ENCODE results near the gene APBA1. TPM values are rescaled to one million over a fixed set of nuclear protein-coding genes. Genes with fewer than 3 reads are reported as not detected.

APBA1 gene
- total RNA-seq, 6 experiments from 2014 or later, result 17.6 to 25.6 (median 20.7) TPM

DNA sequence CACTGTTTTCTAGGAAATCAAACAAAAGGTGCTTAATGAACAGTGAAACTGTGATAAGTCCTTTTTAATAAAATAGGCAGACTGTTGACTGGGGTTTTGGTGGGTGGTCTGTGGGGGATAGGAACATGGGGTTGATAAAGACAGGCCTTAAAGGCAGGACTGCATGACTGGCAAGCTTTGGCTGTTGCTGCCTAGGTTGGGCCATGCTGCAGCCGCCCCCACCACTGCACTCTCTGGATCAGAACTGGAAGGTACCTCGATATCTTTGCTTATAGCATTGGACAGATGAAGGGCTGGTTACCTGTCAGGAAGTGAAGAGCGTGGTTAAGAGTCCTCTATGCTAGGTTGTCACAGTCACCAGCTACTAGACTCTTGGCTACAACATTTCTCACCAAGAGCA is 24.4 kb downstream of the APBA1 start:
- no peak for DNase-seq
- peaks cover 4% of the 10 kb centered on the region for H3K9me3 Mint-ChIP-seq
- no peaks in the 10 kb centered on the region for H3K27me3 Mint-ChIP-seq (ENCODE audit: insufficient read depth)
- no peak overlapping the region for H3K27ac Mint-ChIP-seq
- no peak overlapping the region for H3K4me3 Mint-ChIP-seq
- peaks cover 25% of the 10 kb centered on the region for H3K36me3 Mint-ChIP-seq (ENCODE audit: low read depth)
- TF ChIP-seq CTCF (IDR thresholded peaks at IDR 0.05), result no peak
- H3K4me1 Mint-ChIP-seq (ENCODE audit: low read depth), result peaks cover 30% of the 10 kb centered on the region

GRCh38 chr9:69646810-69647209 is 25.4 kb downstream of the APBA1 start:
- no peak overlapping the region for H3K4me3 Mint-ChIP-seq
- no peaks in the 10 kb centered on the region for H3K27me3 Mint-ChIP-seq (ENCODE audit: insufficient read depth)
- no peak overlapping the region for H3K27ac Mint-ChIP-seq
- TF ChIP-seq CTCF (IDR thresholded peaks at IDR 0.05), result no peak
- H3K4me1 Mint-ChIP-seq (ENCODE audit: low read depth), result peaks cover 30% of the 10 kb centered on the region
- no peak for DNase-seq
- H3K9me3 Mint-ChIP-seq, result peaks cover 14% of the 10 kb centered on the region
- peaks cover 35% of the 10 kb centered on the region for H3K36me3 Mint-ChIP-seq (ENCODE audit: low read depth)

DNA sequence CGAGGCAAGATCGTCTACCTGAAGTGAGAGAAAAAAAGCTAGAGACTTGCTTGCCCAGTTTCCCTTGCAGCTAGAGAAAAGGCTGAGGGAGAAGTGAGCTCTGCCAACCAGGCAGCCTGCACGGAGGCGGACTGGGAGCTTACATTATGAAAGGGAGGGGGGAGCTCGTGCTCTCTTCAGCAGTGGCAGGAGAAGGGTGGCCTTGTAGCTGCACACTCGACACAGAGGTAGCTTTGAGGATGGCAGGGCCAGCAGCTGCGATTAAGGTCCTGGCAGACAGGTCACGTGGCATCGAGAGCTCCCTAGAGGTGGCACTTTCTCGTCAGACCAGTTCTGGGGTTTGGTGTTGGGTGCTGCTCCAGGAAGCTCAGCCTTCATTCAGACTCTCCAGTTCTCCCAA is 26.7 kb downstream of the APBA1 start:
- Mint-ChIP-seq H3K27ac (no peak overlapping the region), H3K36me3 (ENCODE audit: low read depth) (peaks cover 44% of the 10 kb centered on the region), H3K27me3 (ENCODE audit: insufficient read depth) (no peaks in the 10 kb centered on the region), H3K9me3 (peaks cover 19% of the 10 kb centered on the region), H3K4me3 (no peak overlapping the region), H3K4me1 (ENCODE audit: low read depth) (peaks cover 20% of the 10 kb centered on the region)
- DNase-seq, result no peak
- no peak for TF ChIP-seq CTCF (IDR thresholded peaks at IDR 0.05)

DNA sequence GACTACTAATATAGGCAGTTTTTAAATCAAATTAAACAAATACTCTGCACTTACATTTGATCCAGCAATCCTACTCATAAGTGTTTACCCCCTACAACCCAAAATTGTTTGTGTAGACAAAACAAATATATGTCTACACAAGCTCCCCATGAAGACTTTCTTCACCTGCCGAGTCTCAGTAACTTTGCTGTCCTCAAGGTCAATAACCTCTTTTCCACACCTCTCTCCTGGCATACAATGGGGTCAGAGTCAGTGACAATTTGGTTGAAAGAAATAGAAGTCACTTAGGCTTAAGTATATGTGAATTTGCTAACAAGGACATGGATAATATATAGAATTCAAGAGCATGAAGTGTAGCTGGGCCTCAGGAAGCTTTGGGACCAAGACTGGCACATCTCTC is 29.1 kb downstream of the APBA1 start:
- Mint-ChIP-seq H3K9me3 (peaks cover 19% of the 10 kb centered on the region), H3K36me3 (ENCODE audit: low read depth) (peaks cover 44% of the 10 kb centered on the region), H3K27me3 (ENCODE audit: insufficient read depth) (no peaks in the 10 kb centered on the region), H3K4me1 (ENCODE audit: low read depth) (peaks cover 6% of the 10 kb centered on the region; the same call in 1 of the 2 replicates), H3K4me3 (no peak overlapping the region), H3K27ac (no peak overlapping the region)
- no peak for DNase-seq
- no peak for TF ChIP-seq CTCF (IDR thresholded peaks at IDR 0.05)

- Mint-ChIP-seq H3K4me3 (peak overlapping the region; percentile 24; the same call in 1 of the 2 replicates), H3K4me1 (ENCODE audit: low read depth) (peaks cover 26% of the 10 kb centered on the region), H3K36me3 (ENCODE audit: low read depth) (peaks cover 27% of the 10 kb centered on the region), H3K27me3 (ENCODE audit: insufficient read depth) (no peaks in the 10 kb centered on the region), H3K9me3 (peaks cover 15% of the 10 kb centered on the region), H3K27ac (peak overlapping the region; percentile 62)
- TF ChIP-seq CTCF (IDR thresholded peaks at IDR 0.05), result no peak
- DNase-seq, result peak; percentile 68
Measured at GRCh38 chr9:69637817-69638200, 34.4 kb downstream of the APBA1 start.

Measured in HFFc6 (cell line).